ENCODE data around the gene CISH. TPM values are rescaled to one million over a fixed set of nuclear protein-coding genes. Genes with fewer than 3 reads are reported as not detected.

Gene CISH
- total and polyA plus RNA-seq, 3 donors from 2014 or later = 1.3 to 5.8 (median 3.7) TPM

DNA sequence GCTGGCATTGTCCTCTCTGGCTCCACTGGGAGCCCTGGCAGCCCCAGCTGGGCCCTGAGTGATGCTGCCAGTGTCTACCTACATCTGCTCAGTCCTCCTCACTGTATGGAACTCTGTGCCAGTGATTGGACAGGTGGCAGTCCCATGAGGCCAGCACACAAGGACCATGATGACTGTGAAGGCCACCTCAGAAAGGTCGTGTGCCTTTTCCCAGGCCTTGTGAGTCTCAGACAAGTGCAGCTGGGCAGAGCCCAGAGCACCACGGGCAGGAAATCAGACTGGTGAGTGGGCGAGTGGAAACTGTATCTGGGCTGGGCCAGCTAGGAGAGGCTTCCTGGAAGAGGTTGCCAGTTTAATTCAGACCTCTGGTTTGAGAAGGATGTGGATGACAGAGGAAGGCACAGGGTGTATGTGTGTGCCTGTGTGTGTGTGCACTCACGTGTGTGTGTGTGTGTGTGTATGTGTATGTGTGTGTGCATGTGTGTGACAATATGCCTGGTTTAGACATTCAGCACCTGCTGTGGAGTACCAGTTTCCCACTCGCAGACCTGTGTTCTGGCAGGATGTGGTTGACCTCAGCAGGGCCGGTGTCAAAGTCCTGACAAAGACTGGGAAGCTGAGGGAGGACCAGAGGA, 12.4 kb upstream of the CISH start:
- H3K4me1 ChIP-seq = peaks cover 6% of the 10 kb centered on the region
- intact Hi-C loops (cut with DNase I; ENCODE audit: low total_unique reads) = no loop called here

DNA sequence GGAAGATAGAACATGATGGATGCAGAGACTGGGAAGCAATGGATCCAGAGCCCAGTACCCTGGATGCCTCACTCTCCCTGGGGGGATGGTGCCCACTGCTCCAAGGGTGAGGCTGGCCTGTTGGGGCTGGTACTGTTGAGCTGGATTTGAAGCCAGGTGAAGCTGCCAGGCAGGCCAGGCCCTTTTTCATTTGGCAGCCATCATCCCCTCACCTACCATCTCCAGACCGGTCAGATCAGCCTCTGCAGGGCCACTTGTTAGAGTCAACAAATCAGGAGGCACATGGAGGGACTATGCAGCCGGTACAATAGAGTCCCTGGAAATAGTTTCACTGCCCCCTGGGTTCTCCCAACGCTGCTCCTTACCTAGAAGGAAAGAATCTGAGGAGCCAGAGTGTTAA, 11.3 kb upstream of the CISH start:
- Histone ChIP-seq H3K9me3 (no peaks in the 10 kb centered on the region), H3K4me3 (no peak overlapping the region), H3K27me3 (no peaks in the 10 kb centered on the region), H3K36me3 (ENCODE audit: low read depth, missing control alignments) (no peaks in the 10 kb centered on the region), H3K27ac (no peak overlapping the region), H3K4me1 (peaks cover 16% of the 10 kb centered on the region)
- WGBS, 2 donors = 81 to 91% methylated on average over 3 of the region's 3 CpGs
- intact Hi-C loops (cut with DNase I; ENCODE audit: low total_unique reads) = no loop called here
- DNase-seq = no peak
- TF ChIP-seq POLR2A (IDR thresholded peaks at IDR 0.05) (no peak), CTCF (IDR thresholded peaks at IDR 0.05) (no peak)

More for the DNA sequence above, 12.4 kb upstream of the CISH start:
- Histone ChIP-seq H3K27me3 (no peaks in the 10 kb centered on the region), H3K36me3 (ENCODE audit: low read depth, missing control alignments) (no peaks in the 10 kb centered on the region), H3K9me3 (no peaks in the 10 kb centered on the region), H3K27ac (no peak overlapping the region), H3K4me3 (no peak overlapping the region)
- no peak for DNase-seq
- 68 to 85% methylated on average over 5 to 6 of the region's 6 CpGs for WGBS, 2 donors
- TF ChIP-seq POLR2A (IDR thresholded peaks at IDR 0.05) (no peak), CTCF (IDR thresholded peaks at IDR 0.05) (no peak)

DNA sequence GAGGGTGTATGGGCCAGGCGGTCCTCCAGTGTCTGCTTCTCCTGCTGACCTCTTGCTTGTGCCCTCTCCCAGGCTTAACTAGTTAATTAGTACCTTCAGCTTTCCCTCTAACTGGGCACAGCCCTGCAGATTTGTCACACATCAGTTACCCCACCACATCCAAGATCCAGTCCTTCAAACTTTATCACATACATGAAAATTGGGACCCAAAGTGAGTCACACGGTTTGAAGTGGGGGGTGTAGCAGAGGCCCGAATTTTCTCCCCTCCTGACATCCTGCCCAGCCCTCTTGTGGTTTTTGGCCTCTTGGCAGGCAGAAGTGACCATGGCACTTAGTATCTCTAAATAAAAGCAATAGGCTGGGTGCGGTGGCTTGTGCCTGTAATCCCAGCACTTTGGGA, 9.2 kb upstream of the CISH start:
- no peak for TF ChIP-seq POLR2A (IDR thresholded peaks at IDR 0.05)
- TF ChIP-seq CTCF (IDR thresholded peaks at IDR 0.05) = no peak
- Histone ChIP-seq H3K27me3 (no peaks in the 10 kb centered on the region), H3K4me3 (no peak overlapping the region), H3K27ac (no peak overlapping the region), H3K36me3 (ENCODE audit: low read depth, missing control alignments) (no peaks in the 10 kb centered on the region), H3K4me1 (peaks cover 18% of the 10 kb centered on the region), H3K9me3 (no peaks in the 10 kb centered on the region)
- 68 to 76% methylated on average over 4 of the region's 4 CpGs for WGBS, 2 donors
- intact Hi-C loops (cut with DNase I; ENCODE audit: low total_unique reads) = no loop called here
- DNase-seq = no peak

DNA sequence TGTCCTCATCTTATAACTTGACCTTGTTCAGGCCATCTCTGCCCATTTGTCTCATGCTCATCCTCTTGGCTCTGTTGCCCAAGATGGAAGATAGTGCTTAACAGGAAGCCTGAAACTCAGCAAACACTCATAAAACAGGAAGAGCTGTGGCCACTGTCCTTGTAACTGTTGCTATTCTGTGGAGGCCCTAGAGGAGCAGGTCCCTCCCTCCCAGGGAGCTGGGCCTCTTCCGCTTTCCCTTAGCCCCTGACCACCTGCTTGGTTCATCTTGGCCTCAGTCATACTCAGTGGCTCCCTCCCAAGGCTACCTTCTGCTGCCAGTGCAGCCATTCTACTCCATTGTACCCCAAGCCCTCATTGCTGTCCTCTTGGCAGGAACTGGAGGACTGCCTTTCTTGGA, 8.8 kb upstream of the CISH start:
- no peak overlapping the region for H3K4me3 ChIP-seq
- H3K27me3 ChIP-seq = no peaks in the 10 kb centered on the region
- H3K36me3 ChIP-seq (ENCODE audit: low read depth, missing control alignments) = no peaks in the 10 kb centered on the region
- intact Hi-C loops (cut with DNase I; ENCODE audit: low total_unique reads) = no loop called here
- WGBS, 2 donors = 76 to 78% methylated on average over 1 of the region's 1 CpG
- TF ChIP-seq POLR2A (IDR thresholded peaks at IDR 0.05) = no peak
- TF ChIP-seq CTCF (IDR thresholded peaks at IDR 0.05) = no peak
- peaks cover 18% of the 10 kb centered on the region for H3K4me1 ChIP-seq
- H3K27ac ChIP-seq = no peak overlapping the region
- DNase-seq = no peak
- no peaks in the 10 kb centered on the region for H3K9me3 ChIP-seq

GRCh38 chr3:50617911-50618481, 6.4 kb upstream of the CISH start:
- intact Hi-C loops (cut with DNase I; ENCODE audit: low total_unique reads) = loop anchor here (5.0 kb wide), 1 partner anchor 769 kb away; the partner anchor contains the start of gene MANF
- Histone ChIP-seq H3K9me3 (no peaks in the 10 kb centered on the region), H3K4me3 (peak overlapping the region in 1 of 2 donors; percentile 78), H3K4me1 (peaks cover 24% of the 10 kb centered on the region), H3K36me3 (ENCODE audit: low read depth, missing control alignments) (no peaks in the 10 kb centered on the region), H3K27ac (peak overlapping the region in 1 of 2 donors; percentile 8), H3K27me3 (no peaks in the 10 kb centered on the region)
- WGBS, 2 donors = 62% methylated on average over 6 of the region's 6 CpGs; no CpG with 5 or more reads in 1 of the 2 donors
- TF ChIP-seq CTCF (IDR thresholded peaks at IDR 0.05) (no peak), POLR2A (IDR thresholded peaks at IDR 0.05) (no peak)
- DNase-seq = no peak

Data from testis (tissue), 3 donors.